Stimulated activated CD8-positive, alpha-beta memory T cell treated with anti-CD3 and anti-CD28 coated beads, Interleukin-12 subunit alpha, Interleukin-12 subunit beta, amount 100 ng/mL, for 4 hours (primary cell): ENCODE measurements around the gene SAMD5.

Experiments used
- DNase-seq: peaks from one replicate; pipeline ENCODE4 v3.0.0-alpha.2; 2020; ENCODE audit warnings: low read depth

SAMD5 gene

GRCh38 chr6:147567141-147567805, 58.8 kb downstream of the SAMD5 start:
- DNase-seq = no peak

GRCh38 chr6:147569788-147570187, 61.3 kb downstream of the SAMD5 start:
- no peak for DNase-seq

- DNase-seq = no peak
Observed at GRCh38 chr6:147570681-147571080, 62.2 kb downstream of the SAMD5 start.

- no peak for DNase-seq
Observed at GRCh38 chr6:147577488-147577887, 69.0 kb downstream of the SAMD5 start.

- no peak for DNase-seq
Observed at GRCh38 chr6:147578159-147578558, 69.7 kb downstream of the SAMD5 start.

- no peak for DNase-seq
Observed at GRCh38 chr6:147578883-147579282, 70.4 kb downstream of the SAMD5 start.

- DNase-seq = no peak
Observed at GRCh38 chr6:147579667-147580066, 71.2 kb downstream of the SAMD5 start.

- DNase-seq = no peak
Observed at GRCh38 chr6:147582991-147583390, 74.5 kb downstream of the SAMD5 start.

- no peak for DNase-seq
Observed at GRCh38 chr6:147585256-147585655, 76.8 kb downstream of the SAMD5 start.

- no peak for DNase-seq
Observed at GRCh38 chr6:147586044-147586443, 77.6 kb downstream of the SAMD5 start.

GRCh38 chr6:147587907-147588306, 79.4 kb downstream of the SAMD5 start:
- DNase-seq = no peak

GRCh38 chr6:147588469-147588868, 80.0 kb downstream of the SAMD5 start:
- DNase-seq = no peak

- DNase-seq = no peak
Observed at GRCh38 chr6:147589739-147590250, 81.3 kb downstream of the SAMD5 start.

- DNase-seq = no peak
Observed at GRCh38 chr6:147595961-147596360, 87.5 kb downstream of the SAMD5 start.

GRCh38 chr6:147603392-147604081, 95.0 kb downstream of the SAMD5 start:
- DNase-seq = no peak

GRCh38 chr6:147604373-147604772, 95.9 kb downstream of the SAMD5 start:
- DNase-seq = no peak

GRCh38 chr6:147611992-147612391, 103.5 kb downstream of the SAMD5 start:
- DNase-seq = no peak

- DNase-seq = no peak
Observed at GRCh38 chr6:147614501-147614900, 106.0 kb downstream of the SAMD5 start.

- DNase-seq = no peak
Observed at GRCh38 chr6:147615659-147616456, 107.4 kb downstream of the SAMD5 start.

- no peak for DNase-seq
Observed at GRCh38 chr6:147617366-147617765, 108.9 kb downstream of the SAMD5 start.

- DNase-seq = no peak
Observed at GRCh38 chr6:147618457-147618856, 110.0 kb downstream of the SAMD5 start.

- DNase-seq = no peak
Observed at GRCh38 chr6:147618927-147619326, 110.4 kb downstream of the SAMD5 start.
